GM19025 (cell line): ENCODE measurements around the gene UGT2A3.

ENCODE experiments used
- ATAC-seq: cut with Tn5 transposase; IDR thresholded peaks from one replicate; pipeline ENCODE4 v1.9.1; 2021; ENCODE audit warnings: mild to moderate bottlenecking, low read depth, moderate library complexity; ENCODE audit not compliant: unreplicated experiment

Gene UGT2A3

DNA sequence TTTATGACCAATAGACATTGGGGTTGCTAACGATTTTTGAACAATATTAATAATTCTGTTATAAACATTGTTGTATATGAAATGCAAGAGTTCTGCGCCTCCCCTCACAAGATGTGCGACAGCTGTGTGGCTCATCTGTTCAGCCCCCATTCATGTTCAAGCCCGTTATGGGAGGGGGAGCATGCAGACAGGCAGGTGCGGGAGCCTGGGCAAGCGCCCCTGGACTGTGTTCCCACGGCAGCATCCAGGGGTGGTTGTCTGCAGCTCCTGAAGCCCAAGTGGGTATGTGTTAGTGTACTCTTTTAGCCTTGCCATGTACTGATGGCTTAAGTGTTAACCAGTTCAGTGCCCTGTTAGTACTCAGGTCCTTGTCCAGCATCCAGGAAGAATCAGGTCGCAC is 34.6 kb downstream of the UGT2A3 start:
- ATAC-seq: no peak

DNA sequence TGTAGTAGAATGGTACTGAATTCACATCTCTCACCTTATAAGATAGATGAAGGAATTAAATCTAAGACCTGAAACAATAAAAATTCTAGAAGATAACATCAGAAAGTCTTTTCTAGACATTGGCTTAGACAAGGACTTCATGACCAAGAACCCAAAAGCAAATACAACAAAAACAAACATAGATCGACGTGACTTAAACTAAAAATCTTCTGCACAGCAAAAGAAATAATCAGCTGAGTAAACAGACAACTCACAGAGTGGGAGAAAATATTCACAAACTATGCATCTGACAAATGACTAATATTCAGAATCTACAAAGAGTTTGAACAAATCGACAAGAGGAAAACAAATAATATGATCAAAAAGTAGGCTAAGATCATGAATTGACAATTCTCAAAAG is 38.8 kb downstream of the UGT2A3 start:
- no peak for ATAC-seq

DNA sequence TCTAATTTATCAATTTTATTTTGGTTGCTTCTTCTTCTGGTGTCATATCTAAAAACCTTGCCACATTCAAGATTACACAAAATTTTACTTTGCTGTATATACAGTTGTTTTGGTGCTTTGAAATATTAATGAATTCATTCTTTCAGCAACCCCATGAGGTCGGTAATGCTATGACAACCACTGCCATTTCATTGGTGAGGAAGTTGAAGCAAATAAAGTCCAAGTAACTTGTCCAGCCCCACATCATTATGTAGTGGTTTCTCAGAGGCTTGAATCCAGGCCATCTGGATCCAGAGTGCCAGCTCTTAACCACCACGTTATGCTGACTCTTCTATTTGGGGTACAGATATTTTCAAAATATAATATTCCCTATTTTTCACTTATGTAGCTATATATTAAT is 42.2 kb downstream of the UGT2A3 start:
- ATAC-seq: no peak

DNA sequence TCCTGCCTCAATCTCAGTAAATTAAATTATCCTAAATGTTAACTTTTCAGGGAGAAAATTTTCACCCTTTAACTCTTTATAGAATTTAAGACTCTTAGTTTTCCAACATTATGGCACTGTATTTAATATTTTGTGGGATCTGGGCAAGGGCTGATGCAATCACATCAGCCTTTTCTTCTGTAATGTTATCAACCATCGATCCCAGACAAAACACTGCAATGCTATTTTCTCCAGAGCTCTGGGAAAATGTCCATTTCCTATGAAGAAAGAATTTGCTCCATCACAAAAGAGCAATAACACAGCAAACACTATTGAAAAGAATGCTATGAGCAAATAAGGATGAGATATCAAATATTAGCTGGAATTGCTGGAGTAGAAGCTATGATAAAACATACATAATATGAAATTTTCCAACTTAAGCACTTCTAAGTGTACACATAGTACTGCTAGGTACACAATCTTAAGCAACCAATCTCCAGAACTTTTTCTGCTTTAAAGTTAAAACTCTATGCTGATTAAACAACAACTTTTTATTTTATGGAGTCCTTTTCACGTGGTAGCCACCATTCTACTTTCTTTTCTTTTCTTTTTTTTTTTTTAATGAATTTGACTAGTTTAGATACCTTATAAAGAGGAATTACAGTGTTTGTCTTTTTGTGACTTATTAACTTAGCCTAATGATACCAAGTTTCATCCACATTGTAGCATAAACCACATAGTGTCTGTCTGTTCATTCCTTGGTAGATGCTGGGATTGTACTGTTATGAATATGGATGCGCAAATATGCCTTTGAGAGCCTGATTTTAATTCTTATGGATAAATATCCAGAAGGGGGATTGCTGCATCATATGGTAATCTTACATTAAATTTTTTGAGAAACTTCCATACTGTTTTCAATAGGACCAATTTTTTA is 43.6 kb downstream of the UGT2A3 start:
- ATAC-seq: no peak

DNA sequence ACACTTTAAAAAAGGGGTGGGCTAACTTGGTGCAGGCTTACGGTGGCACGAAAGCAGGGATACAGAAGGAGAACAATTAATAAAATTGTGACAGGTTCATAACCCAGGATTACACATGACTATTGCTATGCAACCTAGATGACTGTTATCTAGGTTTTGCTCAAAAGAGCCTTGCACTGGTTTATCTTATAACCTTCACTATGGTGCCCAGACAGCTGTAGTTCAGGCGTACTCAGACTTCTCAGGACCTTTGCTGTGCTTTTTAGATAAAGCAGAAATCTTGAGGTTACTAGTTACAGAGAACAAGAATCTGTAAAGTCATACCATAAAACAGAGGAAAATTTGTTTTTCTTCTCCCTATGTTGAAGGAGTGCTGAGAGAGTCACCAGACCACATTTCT is 44.4 kb downstream of the UGT2A3 start:
- no peak for ATAC-seq

DNA sequence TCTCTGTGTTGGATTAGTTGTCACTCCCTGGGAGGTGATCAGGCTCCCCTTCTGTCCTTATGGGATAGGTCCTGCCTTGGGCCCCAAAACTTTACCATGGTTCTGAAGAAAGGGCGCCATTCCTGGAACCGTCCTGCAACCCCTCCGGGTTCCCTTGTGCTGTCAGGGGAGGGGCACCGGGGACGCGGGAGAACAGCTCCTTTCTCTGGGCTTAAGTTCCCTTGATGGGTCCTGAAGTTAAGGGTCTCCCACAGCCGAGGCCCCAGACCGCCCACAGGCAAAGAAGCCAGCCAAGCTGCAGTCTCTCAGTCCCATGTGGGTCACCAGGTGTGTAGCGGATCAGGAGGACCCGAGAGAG is 44.8 kb downstream of the UGT2A3 start:
- ATAC-seq: no peak

DNA sequence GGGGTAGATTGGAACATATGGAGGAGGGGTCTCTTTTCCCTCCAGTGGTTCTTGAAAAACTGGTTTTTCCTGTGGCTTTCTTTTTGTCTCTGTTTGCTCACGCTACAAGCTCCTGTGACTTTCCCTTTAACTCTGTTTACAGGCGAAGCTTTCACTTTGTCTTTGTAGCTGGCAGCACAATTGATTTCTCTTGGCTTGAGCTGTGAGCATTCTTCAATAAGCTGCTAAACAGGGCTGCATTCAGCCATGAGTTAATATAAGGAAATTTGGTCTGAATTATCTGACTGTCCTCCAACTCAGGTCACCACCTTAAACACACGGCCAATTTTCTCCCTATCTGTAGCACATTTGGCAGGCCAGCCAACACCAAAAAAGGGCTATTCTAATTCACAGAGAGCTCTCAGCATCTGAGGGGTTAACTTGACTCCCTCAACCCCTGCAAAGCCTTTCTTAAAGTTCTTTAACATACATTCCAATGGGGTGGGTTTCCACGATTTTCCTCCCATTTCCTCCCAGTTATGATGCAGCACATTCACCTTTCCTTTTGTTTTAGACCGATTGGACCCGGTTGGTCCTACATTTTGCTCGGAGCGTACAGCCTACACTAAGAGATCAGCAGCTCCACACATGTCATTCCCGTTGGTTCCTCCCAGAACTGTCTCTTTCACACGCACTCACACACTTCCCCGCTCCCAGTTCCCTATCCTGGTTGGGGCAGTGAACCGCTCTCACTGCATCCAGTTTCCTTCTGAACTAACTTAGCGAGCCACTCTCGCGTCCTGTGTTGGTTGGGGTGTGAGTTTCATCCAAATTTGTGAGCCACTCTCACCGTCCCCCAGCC is 45.4 kb downstream of the UGT2A3 start:
- no peak for ATAC-seq

DNA sequence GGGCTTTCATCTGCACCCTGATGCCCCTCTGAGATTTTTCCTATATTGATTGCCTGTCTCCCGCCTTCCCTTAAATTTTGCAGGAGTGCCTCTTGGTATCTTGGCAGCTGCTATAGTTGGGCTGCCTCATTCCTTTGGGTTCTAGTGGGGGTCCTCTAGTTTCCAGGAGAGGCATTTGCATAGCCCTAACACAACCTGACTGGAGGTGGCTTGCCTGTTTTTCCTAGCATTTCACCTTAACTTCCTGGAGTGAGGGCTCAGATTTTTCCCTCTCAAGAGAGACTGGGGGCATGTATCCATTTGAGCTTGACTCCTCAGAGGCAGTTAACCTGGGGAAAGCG is 46.0 kb downstream of the UGT2A3 start:
- no peak for ATAC-seq

DNA sequence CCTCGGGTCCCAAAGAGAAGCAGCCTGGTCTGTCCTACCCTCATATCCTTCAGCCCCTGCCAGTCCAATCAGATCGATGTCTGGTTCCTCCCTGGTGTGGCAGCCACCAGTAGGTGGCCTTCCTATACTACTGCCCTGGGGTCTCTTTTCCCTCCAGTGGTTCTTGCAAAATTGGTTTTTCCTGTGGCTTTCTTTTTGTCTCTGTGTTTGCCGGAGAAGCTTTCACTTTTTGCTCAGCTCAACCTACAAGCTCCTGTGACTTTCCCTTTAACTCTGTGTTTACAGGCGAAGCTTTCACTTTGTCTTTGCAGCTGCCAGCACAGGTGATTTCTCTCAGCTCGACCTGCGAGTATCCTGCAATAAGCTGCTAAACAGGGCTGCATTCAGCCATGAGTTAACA is 46.8 kb downstream of the UGT2A3 start:
- ATAC-seq: peak; percentile 62

DNA sequence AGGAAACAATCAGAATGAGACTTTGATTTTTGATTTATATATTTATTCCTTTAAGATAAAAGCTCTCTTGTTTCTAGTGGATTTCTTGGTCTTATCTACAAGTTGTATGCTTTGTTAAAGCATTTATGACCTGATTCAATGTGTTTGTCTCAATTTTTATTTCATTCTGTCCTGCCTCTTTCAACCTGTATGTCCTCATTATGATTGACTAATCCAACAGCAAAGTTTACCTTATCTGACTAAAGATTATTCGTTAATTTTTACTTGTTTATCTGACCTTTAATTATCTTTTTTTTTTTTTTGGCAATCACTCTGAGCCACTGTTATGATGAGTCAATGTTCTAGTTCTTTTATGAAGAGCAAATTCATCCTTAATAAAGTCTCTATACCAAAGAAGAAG is 54.9 kb downstream of the UGT2A3 start:
- no peak for ATAC-seq

DNA sequence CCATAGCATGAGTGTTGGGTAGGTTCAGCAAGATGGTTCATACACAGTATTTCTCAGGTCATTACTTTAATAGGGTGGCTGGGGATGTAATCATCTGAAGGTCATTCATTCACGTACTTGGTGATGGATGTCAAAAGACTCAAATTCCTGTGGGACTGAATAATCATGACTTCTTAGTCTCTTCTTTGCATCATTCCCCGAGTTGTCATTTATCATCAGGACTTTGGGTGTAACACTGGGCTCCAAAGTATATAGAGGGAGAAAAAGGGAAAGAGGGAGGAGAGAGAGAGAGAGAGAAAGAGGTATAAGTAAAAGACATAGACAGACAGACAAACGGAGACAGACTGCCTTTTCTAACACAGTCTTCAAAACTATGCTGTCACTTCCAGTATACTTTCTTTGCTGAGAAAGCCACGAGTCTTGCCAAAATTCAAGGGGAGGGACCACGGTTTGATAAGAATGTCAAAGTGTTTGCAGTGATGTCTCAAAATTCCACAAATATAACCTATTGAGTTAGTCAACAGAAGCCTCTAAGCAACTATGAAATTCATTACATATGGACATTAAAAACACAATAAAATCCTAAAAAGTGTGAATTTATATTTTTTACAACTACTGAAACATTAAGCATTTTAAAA is 55.9 kb downstream of the UGT2A3 start:
- no peak for ATAC-seq

DNA sequence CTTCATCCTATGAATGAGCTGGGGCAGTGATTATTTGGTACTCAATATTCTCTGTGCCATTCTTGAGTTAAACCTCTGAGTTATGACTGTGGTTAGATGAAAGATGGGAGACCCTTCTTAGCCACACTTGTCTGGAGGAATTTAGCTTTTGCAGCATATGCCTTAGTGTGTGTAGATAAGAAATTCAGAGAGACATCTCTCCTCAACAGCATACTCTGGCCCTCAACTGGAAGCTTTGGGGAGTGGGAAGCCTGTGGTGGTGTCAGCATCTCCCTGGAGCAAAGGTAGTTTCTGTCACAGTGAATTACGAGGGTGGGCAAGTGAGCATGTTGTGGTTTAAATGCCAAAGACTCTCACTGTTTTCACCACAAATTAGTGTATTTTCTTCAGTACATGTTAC is 58.7 kb downstream of the UGT2A3 start:
- no peak for ATAC-seq

DNA sequence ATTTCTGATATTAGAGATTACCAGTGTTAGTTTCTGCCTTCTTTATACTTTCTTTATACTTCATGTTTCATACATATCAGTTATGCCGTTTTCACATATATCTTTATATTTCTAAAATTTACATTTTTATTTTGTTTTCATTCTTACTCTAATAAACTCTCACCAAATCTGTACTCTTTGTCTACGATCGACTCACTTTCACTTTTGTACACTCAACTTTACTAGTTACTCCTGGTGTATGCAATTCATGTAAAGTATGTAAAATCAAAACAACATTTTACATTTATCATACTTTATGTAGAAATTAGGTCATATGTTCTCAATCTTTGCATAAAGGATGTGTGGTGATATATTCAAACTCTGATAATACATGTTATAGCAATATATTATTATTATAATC is 59.9 kb downstream of the UGT2A3 start:
- no peak for ATAC-seq

DNA sequence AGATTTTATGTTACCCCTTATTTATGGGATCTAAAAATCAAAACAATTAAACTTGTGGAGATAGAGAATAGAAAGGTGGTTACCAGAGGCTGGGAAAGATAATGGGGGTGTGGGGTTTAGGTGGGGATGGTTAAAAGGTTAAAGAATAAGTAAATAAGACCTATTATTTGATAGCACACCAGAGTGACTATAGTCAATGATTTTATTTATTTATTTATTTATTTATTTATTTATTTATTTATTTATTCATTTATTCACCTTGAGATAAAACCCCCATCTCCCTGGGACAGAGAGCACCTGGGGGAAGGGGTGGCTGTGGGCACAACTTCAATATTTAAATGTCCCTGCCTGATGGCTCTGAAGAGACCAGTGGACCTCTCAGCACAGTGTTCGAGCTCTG is 66.1 kb downstream of the UGT2A3 start:
- ATAC-seq: no peak

DNA sequence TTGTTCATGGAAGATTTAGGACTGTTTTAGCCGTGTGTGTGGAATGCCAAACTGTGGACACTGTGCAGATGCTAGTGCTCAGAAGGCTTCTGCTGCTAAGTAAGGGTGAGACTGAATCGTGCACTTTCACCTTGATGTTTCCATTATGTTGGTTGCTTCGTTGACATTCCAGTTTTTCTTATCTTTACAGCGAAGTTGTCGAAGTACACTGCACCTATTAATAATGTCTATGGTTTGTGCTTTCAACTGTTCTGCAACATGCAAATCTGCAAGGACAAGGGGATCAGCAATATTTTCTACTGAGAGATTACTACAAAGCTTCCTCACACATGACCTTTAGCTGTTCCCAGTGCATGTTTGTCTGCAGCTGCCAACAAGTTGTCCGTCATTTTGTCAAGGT is 67.7 kb downstream of the UGT2A3 start:
- ATAC-seq: no peak
